Measurements from ENCODE around the gene ZFP36L2.

- TF ChIP-seq CTCF (IDR thresholded peaks at IDR 0.05): no peak
- no peak for TF ChIP-seq POLR2A (IDR thresholded peaks at IDR 0.05)
- TF ChIP-seq POLR2AphosphoS5 (IDR thresholded peaks at IDR 0.05): no peak
Measured at GRCh38 chr2:43186321-43186678, 40.1 kb downstream of the ZFP36L2 start.
